Ovary (tissue), 3 donors: ENCODE measurements around the gene PHEX.

Experiments used
- CTCF ChIP-seq, 3 donors: fragments of 450-650 bp in 2 of 3; fragments of 200-600 bp in 1 of 3; IDR thresholded peaks; one replicate each; pipeline versions ENCODE4 v1.5.1 to v1.8.0; 2016 to 2022; ENCODE audit warnings: antibody characterized with exemption in 3 of 3, mild to moderate bottlenecking in 1 of 3
- EP300 ChIP-seq: sonication (generic); formaldehyde crosslinking; IDR thresholded peaks from one replicate; pipeline ENCODE4 v1.6.1; 2017; ENCODE audit warnings: antibody characterized with exemption
- donor health status: DM: no; HTN: no; CAD: no.

- TF ChIP-seq CTCF (IDR thresholded peaks at IDR 0.05): no peak
- TF ChIP-seq EP300: no peak
Observed at GRCh38 chrX:22057667-22058066, 25.5 kb downstream of the PHEX start.
